KMS-11 (cell line): ENCODE results near the gene PTPRK.

Experiments
- H2AFZ ChIP-seq: fragments of 200-600 bp; sonication (generic); 2 replicates; pipeline ENCODE4 v1.6.1; 2016; ENCODE audit warnings: antibody characterized with exemption, mixed run types, low read depth
- H3K27ac ChIP-seq: fragments of 200-600 bp; sonication (generic); 2 replicates; pipeline ENCODE4 v1.6.1; 2016; ENCODE audit warnings: mild to moderate bottlenecking, mixed run types
- H3K27me3 ChIP-seq: fragments of 200-600 bp; sonication (generic); 2 replicates; pipeline ENCODE4 v1.6.1; 2017; ENCODE audit warnings: mild to moderate bottlenecking, low read depth, mixed run types, moderate library complexity; ENCODE audit not compliant: insufficient read depth
- H3K36me3 ChIP-seq: fragments of 200-600 bp; sonication (generic); 2 replicates; pipeline ENCODE4 v1.6.1; 2017; ENCODE audit warnings: mild to moderate bottlenecking, mixed run types; ENCODE audit not compliant: insufficient read depth
- H3K4me1 ChIP-seq: fragments of 200-600 bp; sonication (generic); 2 replicates; pipeline ENCODE4 v1.6.1; 2016; ENCODE audit warnings: mild to moderate bottlenecking, low read depth, mixed run types; ENCODE audit not compliant: poor library complexity, severe bottlenecking
- H3K4me2 ChIP-seq: fragments of 200-600 bp; sonication (generic); 2 replicates; pipeline ENCODE4 v1.7.0; 2016; ENCODE audit warnings: mild to moderate bottlenecking, mixed run types
- H3K4me3 ChIP-seq: fragments of 200-600 bp; sonication (generic); IDR thresholded peaks from 2 replicates; pipeline ENCODE4 v1.6.1; 2017; ENCODE audit warnings: low read depth, low read length, mixed read lengths; ENCODE audit not compliant: insufficient read depth
- H3K79me2 ChIP-seq: fragments of 200-600 bp; sonication (generic); 2 replicates; pipeline ENCODE4 v1.6.1; 2016; ENCODE audit warnings: low read depth, mixed run types; ENCODE audit not compliant: insufficient read depth
- H3K9ac ChIP-seq: fragments of 200-600 bp; sonication (generic); 2 replicates; pipeline ENCODE4 v1.6.1; 2016; ENCODE audit warnings: mild to moderate bottlenecking, mixed run types
- H4K20me1 ChIP-seq: fragments of 200-600 bp; sonication (generic); 2 replicates; pipeline ENCODE4 v1.6.1; 2016; ENCODE audit warnings: mild to moderate bottlenecking, mixed run types; ENCODE audit not compliant: insufficient read depth
- CTCF ChIP-seq: fragments of 200-600 bp; sonication (generic); conservative IDR thresholded peaks from 2 replicates; pipeline ENCODE4 v1.6.1; 2017; ENCODE audit warnings: low read depth, mild to moderate bottlenecking, antibody characterized with exemption, low read length, moderate library complexity, mixed read lengths

The PTPRK gene

DNA sequence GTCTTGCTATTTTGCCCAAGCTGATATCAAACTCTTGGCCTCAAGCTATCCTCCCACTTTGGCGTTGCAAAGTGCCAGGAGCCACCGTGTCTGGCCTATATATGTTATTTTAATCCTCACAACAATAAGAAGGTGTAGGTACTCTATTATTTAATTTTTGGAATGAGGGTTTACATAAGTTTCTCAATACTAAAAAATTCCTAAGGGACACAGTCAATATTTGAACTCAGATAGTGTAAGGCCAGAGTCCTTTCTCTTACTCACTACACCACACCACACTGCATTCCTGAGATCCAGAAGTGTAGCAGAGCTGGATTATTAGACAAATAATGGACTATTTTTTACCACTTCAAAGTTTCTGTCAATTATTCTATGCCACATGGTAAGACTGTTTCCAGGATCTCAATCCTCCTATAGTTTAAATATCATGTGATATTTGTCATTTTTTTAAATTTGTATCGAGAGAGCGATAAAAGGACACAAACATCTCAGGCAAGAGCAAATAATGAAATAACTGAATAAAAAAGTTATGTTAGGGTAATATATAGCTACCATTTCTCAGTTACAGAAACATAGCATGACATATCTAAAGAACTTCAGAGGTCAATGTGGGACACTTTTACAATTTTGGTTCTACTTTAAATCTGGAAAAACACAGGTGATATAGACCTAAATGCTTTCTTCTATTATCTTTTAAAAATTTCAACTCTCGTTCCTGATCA, 457.4 kb downstream of the PTPRK start:
- no peaks in the 10 kb centered on the region for H4K20me1 ChIP-seq
- TF ChIP-seq CTCF: no peak
- H3K27me3 ChIP-seq: no peaks in the 10 kb centered on the region
- H3K4me2 ChIP-seq: no peak overlapping the region
- H3K4me1 ChIP-seq: peaks cover 10% of the 10 kb centered on the region
- no peaks in the 10 kb centered on the region for H3K36me3 ChIP-seq
- H3K27ac ChIP-seq: no peak overlapping the region
- no peak overlapping the region for H3K9ac ChIP-seq
- no peak overlapping the region for H3K4me3 ChIP-seq
- H2AFZ ChIP-seq: no peak overlapping the region
- H3K79me2 ChIP-seq: no peaks in the 10 kb centered on the region

DNA sequence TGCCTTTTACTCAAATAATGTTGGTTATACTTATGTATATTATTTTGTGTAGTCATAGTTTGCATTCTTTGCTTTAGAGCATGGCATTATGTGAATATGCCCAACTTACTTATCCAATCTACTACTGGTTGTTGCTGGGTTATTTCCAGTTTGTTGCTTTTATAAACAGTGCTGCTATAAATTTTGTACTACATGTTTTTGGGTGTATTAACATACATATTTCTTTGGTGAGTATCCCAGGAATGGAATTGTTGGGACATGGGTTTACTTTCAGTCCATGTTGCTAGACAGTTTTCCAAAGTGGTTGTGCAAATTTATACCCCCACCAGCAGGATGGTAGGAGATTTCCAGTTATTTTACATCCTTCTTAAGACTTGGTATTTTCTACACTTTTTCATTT, 462.5 kb downstream of the PTPRK start:
- Histone ChIP-seq H2AFZ (no peak overlapping the region), H3K4me2 (no peak overlapping the region)
- TF ChIP-seq CTCF: no peak

GRCh38 chr6:128057541-128057940, 462.9 kb downstream of the PTPRK start:
- Histone ChIP-seq H3K27me3 (no peaks in the 10 kb centered on the region), H3K79me2 (no peaks in the 10 kb centered on the region), H4K20me1 (no peaks in the 10 kb centered on the region), H3K4me3 (no peak overlapping the region), H3K4me1 (no peaks in the 10 kb centered on the region), H3K36me3 (no peaks in the 10 kb centered on the region), H3K4me2 (no peak overlapping the region), H2AFZ (no peak overlapping the region), H3K9ac (no peak overlapping the region), H3K27ac (no peak overlapping the region)
- TF ChIP-seq CTCF: no peak

More for the DNA sequence above, 462.5 kb downstream of the PTPRK start:
- Histone ChIP-seq H3K36me3 (no peaks in the 10 kb centered on the region), H3K9ac (no peak overlapping the region), H3K79me2 (no peaks in the 10 kb centered on the region), H3K27ac (no peak overlapping the region), H3K27me3 (no peaks in the 10 kb centered on the region), H3K4me3 (no peak overlapping the region), H3K4me1 (no peaks in the 10 kb centered on the region), H4K20me1 (no peaks in the 10 kb centered on the region)

DNA sequence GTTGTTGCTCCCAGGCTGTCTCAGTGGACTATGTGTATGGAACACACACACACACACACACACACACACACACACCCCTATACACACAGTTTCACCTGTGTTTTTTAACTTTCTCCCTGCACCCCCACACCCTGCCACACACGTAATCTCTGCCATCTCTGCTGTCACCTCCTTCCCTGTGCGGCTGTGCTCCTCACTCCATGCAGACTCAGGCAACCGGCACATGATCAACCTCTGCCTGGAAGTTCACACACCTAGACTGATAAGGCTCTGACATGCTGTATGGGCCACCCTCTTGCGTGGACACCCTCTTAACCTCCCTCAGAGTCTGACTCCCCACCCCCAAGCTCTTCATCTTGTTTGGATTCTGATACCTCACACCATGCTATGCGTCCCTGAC, 467.3 kb downstream of the PTPRK start:
- no peak for TF ChIP-seq CTCF
- Histone ChIP-seq H2AFZ (no peak overlapping the region), H3K9ac (no peak overlapping the region), H3K4me3 (no peak overlapping the region), H4K20me1 (no peaks in the 10 kb centered on the region), H3K27me3 (no peaks in the 10 kb centered on the region), H3K27ac (no peak overlapping the region), H3K36me3 (no peaks in the 10 kb centered on the region), H3K79me2 (no peaks in the 10 kb centered on the region), H3K4me2 (no peak overlapping the region), H3K4me1 (no peaks in the 10 kb centered on the region)
